ENCODE results near the gene KRT79.

DNA sequence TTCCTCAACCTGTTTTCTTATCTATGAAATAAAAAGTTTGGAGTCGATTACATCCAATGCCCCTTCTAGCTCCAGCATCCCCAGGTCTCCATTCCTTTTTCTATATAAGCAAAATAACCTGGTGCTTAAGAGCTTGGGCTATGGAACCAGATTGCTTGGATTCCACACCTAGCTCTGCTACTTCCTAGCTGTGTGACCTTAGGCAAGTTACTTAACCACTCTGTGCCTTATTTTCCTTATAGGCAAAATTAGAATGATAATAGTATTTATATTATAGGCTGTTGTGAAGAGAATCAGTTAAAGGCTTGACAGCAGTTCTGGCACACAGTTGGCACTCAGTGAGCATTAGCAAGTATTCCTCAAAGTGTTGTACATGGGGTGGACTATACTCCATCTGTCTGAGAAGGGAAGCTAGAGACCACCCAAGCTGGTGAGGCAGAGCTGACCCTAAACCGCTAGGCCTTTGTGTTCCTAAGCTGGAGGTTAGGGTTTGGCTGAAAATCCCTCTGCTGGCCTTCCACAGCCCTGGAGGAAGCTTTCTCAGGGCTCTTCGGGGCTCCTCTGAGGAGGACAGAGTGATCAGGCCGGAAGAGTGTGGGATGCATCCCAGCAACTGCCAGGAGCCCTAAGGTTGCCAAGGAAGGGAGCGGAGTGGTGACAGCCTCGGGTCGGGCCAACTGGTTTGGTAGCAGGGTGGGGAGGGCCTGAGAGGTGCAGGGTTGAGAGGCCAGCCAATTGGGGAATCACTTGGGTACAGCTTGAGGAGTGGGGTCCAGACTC is 14.2 kb downstream of the KRT79 start:
- TF ChIP-seq, protein P1, sequence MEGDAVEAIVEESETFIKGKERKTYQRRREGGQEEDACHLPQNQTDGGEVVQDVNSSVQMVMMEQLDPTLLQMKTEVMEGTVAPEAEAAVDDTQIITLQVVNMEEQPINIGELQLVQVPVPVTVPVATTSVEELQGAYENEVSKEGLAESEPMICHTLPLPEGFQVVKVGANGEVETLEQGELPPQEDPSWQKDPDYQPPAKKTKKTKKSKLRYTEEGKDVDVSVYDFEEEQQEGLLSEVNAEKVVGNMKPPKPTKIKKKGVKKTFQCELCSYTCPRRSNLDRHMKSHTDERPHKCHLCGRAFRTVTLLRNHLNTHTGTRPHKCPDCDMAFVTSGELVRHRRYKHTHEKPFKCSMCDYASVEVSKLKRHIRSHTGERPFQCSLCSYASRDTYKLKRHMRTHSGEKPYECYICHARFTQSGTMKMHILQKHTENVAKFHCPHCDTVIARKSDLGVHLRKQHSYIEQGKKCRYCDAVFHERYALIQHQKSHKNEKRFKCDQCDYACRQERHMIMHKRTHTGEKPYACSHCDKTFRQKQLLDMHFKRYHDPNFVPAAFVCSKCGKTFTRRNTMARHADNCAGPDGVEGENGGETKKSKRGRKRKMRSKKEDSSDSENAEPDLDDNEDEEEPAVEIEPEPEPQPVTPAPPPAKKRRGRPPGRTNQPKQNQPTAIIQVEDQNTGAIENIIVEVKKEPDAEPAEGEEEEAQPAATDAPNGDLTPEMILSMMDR (IDR thresholded peaks at IDR 0.05): no peak
- TF ChIP-seq TCF7L2 (IDR thresholded peaks at IDR 0.05; ENCODE audit: low read depth, low read length) (no peak), SIN3A (IDR thresholded peaks at IDR 0.05; ENCODE audit: borderline replicate concordance, insufficient read depth, low read depth, low read length) (no peak)
- TF ChIP-seq, protein P2, sequence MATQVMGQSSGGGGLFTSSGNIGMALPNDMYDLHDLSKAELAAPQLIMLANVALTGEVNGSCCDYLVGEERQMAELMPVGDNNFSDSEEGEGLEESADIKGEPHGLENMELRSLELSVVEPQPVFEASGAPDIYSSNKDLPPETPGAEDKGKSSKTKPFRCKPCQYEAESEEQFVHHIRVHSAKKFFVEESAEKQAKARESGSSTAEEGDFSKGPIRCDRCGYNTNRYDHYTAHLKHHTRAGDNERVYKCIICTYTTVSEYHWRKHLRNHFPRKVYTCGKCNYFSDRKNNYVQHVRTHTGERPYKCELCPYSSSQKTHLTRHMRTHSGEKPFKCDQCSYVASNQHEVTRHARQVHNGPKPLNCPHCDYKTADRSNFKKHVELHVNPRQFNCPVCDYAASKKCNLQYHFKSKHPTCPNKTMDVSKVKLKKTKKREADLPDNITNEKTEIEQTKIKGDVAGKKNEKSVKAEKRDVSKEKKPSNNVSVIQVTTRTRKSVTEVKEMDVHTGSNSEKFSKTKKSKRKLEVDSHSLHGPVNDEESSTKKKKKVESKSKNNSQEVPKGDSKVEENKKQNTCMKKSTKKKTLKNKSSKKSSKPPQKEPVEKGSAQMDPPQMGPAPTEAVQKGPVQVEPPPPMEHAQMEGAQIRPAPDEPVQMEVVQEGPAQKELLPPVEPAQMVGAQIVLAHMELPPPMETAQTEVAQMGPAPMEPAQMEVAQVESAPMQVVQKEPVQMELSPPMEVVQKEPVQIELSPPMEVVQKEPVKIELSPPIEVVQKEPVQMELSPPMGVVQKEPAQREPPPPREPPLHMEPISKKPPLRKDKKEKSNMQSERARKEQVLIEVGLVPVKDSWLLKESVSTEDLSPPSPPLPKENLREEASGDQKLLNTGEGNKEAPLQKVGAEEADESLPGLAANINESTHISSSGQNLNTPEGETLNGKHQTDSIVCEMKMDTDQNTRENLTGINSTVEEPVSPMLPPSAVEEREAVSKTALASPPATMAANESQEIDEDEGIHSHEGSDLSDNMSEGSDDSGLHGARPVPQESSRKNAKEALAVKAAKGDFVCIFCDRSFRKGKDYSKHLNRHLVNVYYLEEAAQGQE (IDR thresholded peaks at IDR 0.05; ENCODE audit: insufficient read depth in 1 of 2, low read depth in 2 of 2, low read length in 1 of 2): no peak

All from Panc1 (cell line).